H1 (cell line): Measurements from ENCODE around the gene RPS6KA2. TPM values are rescaled to one million over a fixed set of nuclear protein-coding genes. Genes with fewer than 3 reads are reported as not detected.

ENCODE experiments used
- CTCF ChIA-PET: fragments of 300-600 bp; sonication (Branson Sonifier 250); formaldehyde crosslinking; loops from one replicate; lab custom pipeline; 2021; ENCODE audit not compliant: partially characterized antibody; lab: Charles Lee
- POLR2A ChIA-PET: fragments of 300-600 bp; sonication (Branson Sonifier 250); formaldehyde crosslinking; loops from one replicate; lab custom pipeline; 2021; ENCODE audit warnings: inconsistent platforms; ENCODE audit not compliant: partially characterized antibody; lab: Charles Lee
- DNase-seq, 2 experiments: peaks; one replicate each; pipeline versions ENCODE4 v3.0.0 to v3.0.0-alpha.2; 2010 to 2022; ENCODE audit warnings: low spot score in 2 of 2, low read depth in 1 of 2, mixed read lengths in 1 of 2
- FAIRE-seq: peaks from 2 replicates; lab custom pipeline; 2011; peaks lifted over from hg19 to GRCh38; lab: Jason Lieb, UNC
- H2AFZ ChIP-seq: 2 replicates; pipeline ENCODE4 v1.8.1; 2012; ENCODE audit warnings: low read length, inconsistent platforms
- H2AK5ac ChIP-seq: 2 replicates; pipeline ENCODE4 v1.6.1; 2013; ENCODE audit warnings: low read depth, low read length
- H2BK120ac ChIP-seq: replicated peaks from 2 replicates; pipeline ENCODE3; 2013; ENCODE audit warnings: low read depth, low read length, inconsistent platforms
- H2BK12ac ChIP-seq: 2 replicates; pipeline ENCODE4 v1.6.1; 2013; ENCODE audit warnings: low read depth, low read length
- H2BK15ac ChIP-seq: 2 replicates; pipeline ENCODE4 v1.6.1; 2013; ENCODE audit warnings: low read length
- H2BK20ac ChIP-seq: 2 replicates; pipeline ENCODE4 v1.6.1; 2013; ENCODE audit warnings: low read length
- H2BK5ac ChIP-seq: 2 replicates; pipeline ENCODE4 v1.6.1; 2013; ENCODE audit warnings: low read depth, low read length
- H3K14ac ChIP-seq: 2 replicates; pipeline ENCODE4 v1.6.1; 2013; ENCODE audit warnings: inconsistent platforms; ENCODE audit not compliant: insufficient read length
- H3K18ac ChIP-seq: 2 replicates; pipeline ENCODE4 v1.6.1; 2013; ENCODE audit warnings: low read length; ENCODE audit errors: extremely low read depth
- H3K23ac ChIP-seq: 2 replicates; pipeline ENCODE4 v1.6.1; 2013; ENCODE audit warnings: inconsistent platforms; ENCODE audit not compliant: insufficient read length
- H3K23me2 ChIP-seq: 2 replicates; pipeline ENCODE4 v1.6.1; 2013; ENCODE audit warnings: low read depth, low read length
- H3K27ac ChIP-seq: 2 replicates; pipeline ENCODE4 v1.6.1; 2011; ENCODE audit warnings: low read depth, low read length, inconsistent platforms
- H3K27me3 ChIP-seq, 4 experiments: replicated peaks in 1 of 4; 1 replicate in 1 of 4; 2 replicates in 3 of 4; pipeline versions ENCODE4 v1.6.1 to v1.8.1; 2011 to 2013; ENCODE audit warnings: low read length in 3 of 4, mild to moderate bottlenecking in 3 of 4, inconsistent platforms in 2 of 4, mixed read lengths in 2 of 4, moderate library complexity in 1 of 4; ENCODE audit not compliant: control insufficient read depth in 3 of 4, insufficient read depth in 3 of 4; ENCODE audit errors: extremely low read depth in 1 of 4
- H3K36me3 ChIP-seq, 4 experiments: 2 replicates each; pipeline versions ENCODE4 v1.6.1 to v1.8.1; 2011 to 2013; ENCODE audit warnings: mild to moderate bottlenecking in 4 of 4, low read length in 3 of 4, moderate library complexity in 2 of 4, control low read depth in 1 of 4, inconsistent platforms in 1 of 4; ENCODE audit not compliant: insufficient read depth in 4 of 4, control insufficient read depth in 2 of 4
- H3K4ac ChIP-seq: replicated peaks from 2 replicates; pipeline ENCODE3; 2013; ENCODE audit warnings: low read length, low read depth, mixed read lengths, inconsistent platforms; ENCODE audit not compliant: insufficient read length
- H3K4me1 ChIP-seq, 4 experiments: replicated peaks in 1 of 4; 1 replicate in 1 of 4; 2 replicates in 3 of 4; pipeline versions ENCODE4 v1.6.1 to v1.8.1; 2011 to 2013; ENCODE audit warnings: low read length in 3 of 4, inconsistent platforms in 2 of 4, mixed read lengths in 1 of 4; ENCODE audit not compliant: insufficient read depth in 4 of 4, control insufficient read depth in 3 of 4
- H3K4me2 ChIP-seq, 2 experiments: 2 replicates each; pipeline versions ENCODE4 v1.6.1 to v1.8.1; 2011 to 2013; ENCODE audit warnings: low read depth in 2 of 2, low read length in 2 of 2, control low read depth in 1 of 2, inconsistent platforms in 1 of 2, mild to moderate bottlenecking in 1 of 2; ENCODE audit not compliant: insufficient read depth in 1 of 2
- H3K4me3 ChIP-seq, 4 experiments: fragments of 200-600, 300-600 bp in 1 of 4; sonication (generic), shearing (Covaris generic), sonication (Bioruptor Twin) in 1 of 4; 2 replicates each; pipeline versions ENCODE4 v1.5.1 to v1.8.1; 2011 to 2016; ENCODE audit warnings: low read length in 4 of 4, low read depth in 3 of 4, control low read depth in 2 of 4, inconsistent platforms in 2 of 4, mild to moderate bottlenecking in 2 of 4, mixed read lengths in 1 of 4, moderate library complexity in 1 of 4; ENCODE audit not compliant: insufficient read depth in 2 of 4; ENCODE audit errors: extremely low read depth in 1 of 4
- H3K56ac ChIP-seq: replicated peaks from 2 replicates; pipeline ENCODE3; 2013; ENCODE audit warnings: low read depth, mild to moderate bottlenecking, mixed read lengths, low read length, inconsistent platforms; ENCODE audit not compliant: insufficient read length
- H3K79me1 ChIP-seq: 2 replicates; pipeline ENCODE4 v1.6.1; 2013; ENCODE audit warnings: low read depth, low read length, control low read depth
- H3K79me2 ChIP-seq, 2 experiments: 2 replicates each; pipeline versions ENCODE4 v1.6.1 to v1.8.1; 2012 to 2013; ENCODE audit warnings: low read length in 2 of 2, mild to moderate bottlenecking in 2 of 2, inconsistent platforms in 1 of 2; ENCODE audit not compliant: insufficient read depth in 2 of 2, control insufficient read depth in 1 of 2
- H3K9ac ChIP-seq, 4 experiments: replicated peaks in 1 of 4; 1 replicate in 1 of 4; 2 replicates in 3 of 4; pipeline versions ENCODE4 v1.6.1 to v1.8.1; 2011 to 2013; ENCODE audit warnings: low read depth in 3 of 4, low read length in 3 of 4, control low read depth in 2 of 4, mild to moderate bottlenecking in 2 of 4, moderate library complexity in 2 of 4, inconsistent platforms in 1 of 4; ENCODE audit errors: extremely low read depth in 1 of 4
- H3K9me3 ChIP-seq, 2 experiments: 2 replicates each; pipeline versions ENCODE4 v1.6.1 to v1.8.1; 2012 to 2013; ENCODE audit warnings: mild to moderate bottlenecking in 2 of 2, moderate library complexity in 2 of 2, control low read depth in 1 of 2, inconsistent platforms in 1 of 2, low read depth in 1 of 2, low read length in 1 of 2, mixed read lengths in 1 of 2; ENCODE audit not compliant: insufficient read depth in 2 of 2
- H4K20me1 ChIP-seq, 2 experiments: replicated peaks in 1 of 2; 2 replicates each; pipeline versions ENCODE3 to v1.8.1; 2011 to 2013; ENCODE audit warnings: inconsistent platforms in 2 of 2, low read length in 2 of 2, mild to moderate bottlenecking in 1 of 2; ENCODE audit not compliant: insufficient read depth in 2 of 2, control insufficient read depth in 1 of 2
- H4K5ac ChIP-seq: 2 replicates; pipeline ENCODE4 v1.6.1; 2013; ENCODE audit warnings: low read length, low read depth, mixed read lengths, inconsistent platforms; ENCODE audit not compliant: insufficient read length
- H4K8ac ChIP-seq: 2 replicates; pipeline ENCODE4 v1.8.0; 2013; ENCODE audit warnings: mild to moderate bottlenecking, moderate library complexity, low read length, inconsistent platforms; ENCODE audit not compliant: insufficient read depth; ENCODE audit errors: extremely low read depth
- H4K91ac ChIP-seq: replicated peaks from 2 replicates; pipeline ENCODE3; 2013; ENCODE audit warnings: low read length, mixed read lengths, inconsistent platforms; ENCODE audit not compliant: insufficient read length
- CHD2 ChIP-seq: IDR thresholded peaks from 2 replicates; pipeline ENCODE4 v1.6.1; 2012; ENCODE audit warnings: low read length, improper control_type of control experiment
- CREB1 ChIP-seq: IDR thresholded peaks from 2 replicates; pipeline ENCODE4 v1.6.1; 2012; ENCODE audit warnings: inconsistent platforms
- GABPA ChIP-seq: IDR thresholded peaks from 2 replicates; pipeline ENCODE4 v1.6.1; 2011; ENCODE audit warnings: mild to moderate bottlenecking, low read length, moderate library complexity, borderline replicate concordance; ENCODE audit not compliant: insufficient read depth
- HDAC2 ChIP-seq, 2 experiments: fragments of 300-600 bp in 1 of 2; sonication (generic) in 1 of 2; IDR thresholded peaks; 2 replicates each; pipeline ENCODE4 v1.6.1; 2011 to 2012; ENCODE audit warnings: low read depth in 2 of 2, low read length in 2 of 2, mild to moderate bottlenecking in 2 of 2, moderate library complexity in 2 of 2, borderline replicate concordance in 1 of 2, inconsistent platforms in 1 of 2
- KDM1A ChIP-seq: fragments of 200-600, 300-600 bp; sonication (generic); IDR thresholded peaks from 2 replicates; pipeline ENCODE4 v1.7.1; 2016; ENCODE audit warnings: mild to moderate bottlenecking, low read length, borderline replicate concordance
- KDM4A ChIP-seq: IDR thresholded peaks from one replicate; pipeline ENCODE4 v1.7.1; 2012; ENCODE audit warnings: low read depth, mild to moderate bottlenecking, moderate library complexity, low read length, inconsistent platforms; ENCODE audit not compliant: severe bottlenecking
- KDM5A ChIP-seq: fragments of 200-600 bp; IDR thresholded peaks from 2 replicates; pipeline ENCODE4 v1.7.1; 2012; ENCODE audit warnings: mild to moderate bottlenecking, low read length, inconsistent platforms, mixed read lengths
- RAD21 ChIP-seq, 2 experiments: IDR thresholded peaks in 1 of 2; conservative IDR thresholded peaks in 1 of 2; 2 replicates each; pipeline ENCODE4 v1.6.1; 2011; ENCODE audit warnings: low read depth in 2 of 2, low read length in 2 of 2, improper control_type of control experiment in 1 of 2, inconsistent platforms in 1 of 2, mild to moderate bottlenecking in 1 of 2, moderate library complexity in 1 of 2
- SIN3A ChIP-seq, 2 experiments: IDR thresholded peaks in 1 of 2; conservative IDR thresholded peaks in 1 of 2; 2 replicates each; pipeline ENCODE4 v1.6.1; 2011 to 2012; ENCODE audit warnings: low read length in 2 of 2, improper control_type of control experiment in 1 of 2, low read depth in 1 of 2, mild to moderate bottlenecking in 1 of 2
- TAF1 ChIP-seq: IDR thresholded peaks from 2 replicates; pipeline ENCODE4 v1.6.1; 2011; ENCODE audit warnings: mild to moderate bottlenecking, low read depth, low read length
- TBP ChIP-seq: IDR thresholded peaks from 2 replicates; pipeline ENCODE4 v1.6.1; 2011; ENCODE audit warnings: low read depth, low read length, improper control_type of control experiment
- TCF12 ChIP-seq: IDR thresholded peaks from 2 replicates; pipeline ENCODE4 v1.6.1; 2011; ENCODE audit warnings: low read depth, mild to moderate bottlenecking, low read length
- TEAD4 ChIP-seq: IDR thresholded peaks from 2 replicates; pipeline ENCODE4 v1.6.1; 2012; ENCODE audit warnings: low read depth, low read length, inconsistent platforms, mixed read lengths
- WGBS, 2 experiments: shearing (Covaris generic) in 1 of 2; methylation state at CpG; one replicate each; pipeline versions ENCODE4 v1.1.6 to v1.1.7; 2013 to 2015; ENCODE audit warnings: low lambda C conversion rate in 2 of 2, mixed read lengths in 2 of 2, inconsistent platforms in 1 of 2, low coverage in 1 of 2, missing lambda C conversion rate in 1 of 2; ENCODE audit not compliant: insufficient replicate concordance in 2 of 2, insufficient coverage in 1 of 2, insufficient read length in 1 of 2; ENCODE audit errors: extremely low coverage in 1 of 2, missing lambda C conversion rate in 1 of 2; 5-methylcytosine and 5-hydroxymethylcytosine counted together
- polyA plus RNA-seq, 7 experiments: library from polyadenylated mRNA; depleted of rRNA in 3 of 7; stranded (reverse) in 5 of 7; unstranded in 2 of 7; fragments of >200 nt in 5 of 7; fragments of 200-250 nt in 2 of 7; gene quantifications; 1 replicate in 5 of 7; 2 replicates in 1 of 7; 4 replicates in 1 of 7; pipeline versions ENCODE4 v1.2.1 to v1.2.3, GENCODE V29; 2011 to 2013; ENCODE audit warnings: missing spikeins in 2 of 7, mixed read lengths in 2 of 7
- total RNA-seq: library from RNA; stranded (reverse); fragmentation: NEBNext Ultra II Directional; extraction: Animal tissue kit (Norgen Biotek cat#: 25700); gene quantifications from 2 replicates; pipeline ENCODE4 v1.2.1, GENCODE V29; 2021

RPS6KA2 gene
- total and polyA plus RNA-seq, 2 of the 8 experiments (the other 6 are each of a cell fraction or from before 2014, with no cell fraction given): 8.8 to 25.7 TPM

GRCh38 chr6:166365221-166365620 lies 261.8 kb downstream of the RPS6KA2 start:
- Histone ChIP-seq H2BK20ac (no peak overlapping the region), H3K23me2 (no peaks in the 10 kb centered on the region), H3K4me3 (peak overlapping the region in 1 of 4 experiments; percentile 45; a peak in 2 of 8 replicates), H4K8ac (no peak overlapping the region), H2BK120ac (no peak overlapping the region), H2BK12ac (no peak overlapping the region), H2AK5ac (no peak overlapping the region), H3K56ac (no peak overlapping the region), H3K79me1 (no peaks in the 10 kb centered on the region), H3K79me2 (no peaks in the 10 kb centered on the region), H4K20me1 (no peaks in the 10 kb centered on the region), H3K23ac (no peak overlapping the region), H3K36me3 (no peaks in the 10 kb centered on the region), H3K9me3 (no peaks in the 10 kb centered on the region; a peak in 1 of 4 replicates), H3K18ac (no peak overlapping the region; the same call in 1 of the 2 replicates), H4K5ac (no peak overlapping the region), H4K91ac (no peak overlapping the region), H3K4me1 (peaks cover 2 to 18% (median 13%) of the 10 kb centered on the region in 4 experiments; a peak in 6 of 7 replicates), H3K27ac (peak overlapping the region; percentile 60; the same call in 1 of the 2 replicates), H3K4me2 (peak overlapping the region; percentile 58 to 62), H2BK5ac (no peak overlapping the region), H3K4ac (no peak overlapping the region), H2AFZ (no peak overlapping the region), H2BK15ac (no peak overlapping the region), H3K14ac (no peak overlapping the region), H3K9ac (no peak overlapping the region), H3K27me3 (no peaks in the 10 kb centered on the region)
- no peak for DNase-seq
- WGBS, 2 experiments: 0% methylated on average over 2 of the region's 2 CpGs; no CpG with 5 or more reads in 1 of the 2 experiments
- FAIRE-seq: peak; percentile 71
- ChIA-PET POLR2A (interaction anchor here (1.0 to 2.3 kb wide), 5 partner anchors 8 to 23 kb away, joined by 3 to 7 read pairs (median 3); no protein-coding TSS in a partner anchor), CTCF (interaction anchor here (1.2 to 3.0 kb wide), 5 partner anchors 9 to 38 kb away, joined by 3 to 19 read pairs (median 3); no protein-coding TSS in a partner anchor)
- TF ChIP-seq TAF1 (no peak), CREB1 (no peak), KDM1A (no peak), HDAC2 (IDR thresholded peaks at IDR 0.05; ENCODE audit: borderline replicate concordance in 1 of 2, low read depth in 2 of 2, low read length in 2 of 2) (no peak), CHD2 (no peak), TCF12 (peak; percentile 86; the same call in 1 of the 2 replicates), GABPA (no peak), RAD21 (IDR thresholded peaks at IDR 0.05 in 1 of 2, conservative IDR thresholded peaks at IDR 0.05 in 1 of 2; ENCODE audit: low read depth in 2 of 2, low read length in 2 of 2) (no peak), KDM5A (no peak), KDM4A (no peak), SIN3A (conservative IDR thresholded peaks at IDR 0.05 in 1 of 2, IDR thresholded peaks at IDR 0.05 in 1 of 2; ENCODE audit: low read depth in 1 of 2, low read length in 2 of 2) (0 out of 4 replicates have a peak, but pooled peaks have one; percentile 44 to 67), TBP (no peak), TEAD4 (no peak)
